ENCODE data around the gene ZFX. TPM values are rescaled to one million over a fixed set of nuclear protein-coding genes. Genes with fewer than 3 reads are reported as not detected.

The ZFX gene
- total and polyA plus RNA-seq, 2 of the 8 experiments (the other 6 are each of a cell fraction or from before 2014, with no cell fraction given) = 2.8 to 22.0 TPM

DNA sequence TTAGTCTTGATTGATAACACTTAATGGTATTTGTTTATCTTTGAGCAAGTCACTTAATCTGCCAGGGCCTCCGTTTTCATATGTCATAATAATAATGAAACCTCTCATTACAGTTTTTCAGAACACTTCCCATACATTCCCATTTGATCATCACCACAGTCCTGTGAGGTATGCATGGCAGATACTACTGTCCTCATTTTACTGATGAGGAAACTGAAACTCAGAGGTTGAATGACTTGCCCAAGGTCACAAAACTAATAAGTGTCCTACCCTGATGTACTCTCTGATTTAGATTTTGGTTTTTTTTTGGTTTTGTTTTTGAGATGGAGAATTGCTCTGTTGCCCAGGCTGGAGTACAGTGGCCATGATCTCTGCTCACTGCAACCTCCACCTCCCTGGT, 25.7 kb downstream of the ZFX start (continued):
- TF ChIP-seq, protein P1, sequence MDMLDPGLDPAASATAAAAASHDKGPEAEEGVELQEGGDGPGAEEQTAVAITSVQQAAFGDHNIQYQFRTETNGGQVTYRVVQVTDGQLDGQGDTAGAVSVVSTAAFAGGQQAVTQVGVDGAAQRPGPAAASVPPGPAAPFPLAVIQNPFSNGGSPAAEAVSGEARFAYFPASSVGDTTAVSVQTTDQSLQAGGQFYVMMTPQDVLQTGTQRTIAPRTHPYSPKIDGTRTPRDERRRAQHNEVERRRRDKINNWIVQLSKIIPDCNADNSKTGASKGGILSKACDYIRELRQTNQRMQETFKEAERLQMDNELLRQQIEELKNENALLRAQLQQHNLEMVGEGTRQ (IDR thresholded peaks at IDR 0.05; ENCODE audit: low read length) = no peak
- TF ChIP-seq JUND (IDR thresholded peaks at IDR 0.05; ENCODE audit: low read length) = no peak

All from H1 (cell line).